Panc1 (cell line): ENCODE measurements around the gene INTS6. TPM values are rescaled to one million over a fixed set of nuclear protein-coding genes. Genes with fewer than 3 reads are reported as not detected.

Experiments
- ATAC-seq: fragments of 200-7000 bp; cut with Tn5 transposase; 2 replicates; pipeline ENCODE4 v1.9.1; 2020; ENCODE audit warnings: mild to moderate bottlenecking, moderate library complexity
- BruUV-seq: library from RNA; stranded (reverse); fragments of 400-500 nt; replicated peaks from 2 replicates; lab custom pipeline; 2021; lab: Mats Ljungman, UMichigan
- CTCF ChIA-PET: fragments of 300-600 bp; sonication (Branson Sonifier 250); formaldehyde crosslinking; loops from one replicate; lab custom pipeline; 2022; ENCODE audit warnings: antibody characterized with exemption; lab: Charles Lee
- POLR2A ChIA-PET: fragments of 300-600 bp; sonication (Branson Sonifier 250); formaldehyde crosslinking; loops from one replicate; lab custom pipeline; 2022; ENCODE audit warnings: antibody characterized with exemption; lab: Charles Lee
- DNase-seq: peaks from one replicate; pipeline ENCODE4 v3.0.0-alpha.2; 2010; ENCODE audit warnings: low read depth, low spot score
- H3K27ac ChIP-seq: 2 replicates; pipeline ENCODE4 v1.5.1; 2011; ENCODE audit warnings: mild to moderate bottlenecking, low read length, inconsistent platforms
- H3K27me3 ChIP-seq: fragments of 200-500 bp; sonication (Bioruptor generic); 2 replicates; pipeline ENCODE4 v1.6.0; 2014; ENCODE audit warnings: low read length, inconsistent platforms; ENCODE audit not compliant: control insufficient read depth, insufficient read depth
- H3K36me3 ChIP-seq: fragments of 200-500 bp; sonication (Bioruptor generic); 2 replicates; pipeline ENCODE4 v1.5.1; 2014; ENCODE audit warnings: inconsistent platforms, mild to moderate bottlenecking, low read length, moderate library complexity; ENCODE audit not compliant: control insufficient read depth, insufficient read depth
- H3K4me1 ChIP-seq: 2 replicates; pipeline ENCODE4 v1.5.1; 2011; ENCODE audit warnings: inconsistent platforms, mild to moderate bottlenecking, low read length, moderate library complexity; ENCODE audit not compliant: control insufficient read depth, insufficient read depth
- H3K4me3 ChIP-seq, 2 experiments: 2 replicates each; pipeline ENCODE4 v1.5.1; 2011 to 2012; ENCODE audit warnings: low read depth in 2 of 2, low read length in 2 of 2, mild to moderate bottlenecking in 2 of 2, inconsistent platforms in 1 of 2, moderate library complexity in 1 of 2
- H3K9me3 ChIP-seq: fragments of 200-500 bp; sonication (Bioruptor generic); 2 replicates; pipeline ENCODE4 v1.5.1; 2014; ENCODE audit warnings: low read depth, mild to moderate bottlenecking, inconsistent platforms, low read length, moderate library complexity; ENCODE audit not compliant: control insufficient read depth, insufficient read depth
- CTCF ChIP-seq: fragments of 450-650 bp; IDR thresholded peaks from 2 replicates; pipeline ENCODE4 v1.5.1; 2017; ENCODE audit warnings: mild to moderate bottlenecking
- POLR2AphosphoS5 ChIP-seq: IDR thresholded peaks from 2 replicates; pipeline ENCODE4 v1.6.1; 2012; ENCODE audit warnings: mild to moderate bottlenecking, low read depth, low read length, moderate library complexity
- REST ChIP-seq, 2 experiments: IDR thresholded peaks; 2 replicates each; pipeline ENCODE4 v1.6.1; 2011 to 2012; ENCODE audit warnings: low read depth in 2 of 2, control low read depth in 1 of 2, low read length in 1 of 2, mild to moderate bottlenecking in 1 of 2, moderate library complexity in 1 of 2; ENCODE audit not compliant: insufficient read depth in 1 of 2
- SIN3A ChIP-seq: IDR thresholded peaks from 2 replicates; pipeline ENCODE4 v1.6.1; 2012; ENCODE audit warnings: low read depth, mild to moderate bottlenecking, low read length, moderate library complexity, borderline replicate concordance; ENCODE audit not compliant: insufficient read depth
- TCF7L2 ChIP-seq: IDR thresholded peaks from 2 replicates; pipeline ENCODE4 v1.6.1; 2011; ENCODE audit warnings: mild to moderate bottlenecking, low read depth, low read length, inconsistent platforms
- in situ Hi-C: cut with HindIII; loops from 2 replicates; pipeline ENCODE4 v1.10.0; 2016; ENCODE audit warnings: low sequenced_read_pairs, low pct_unique_long_range_greater_than_20kb
- intact Hi-C: fragments of 100-400 bp; cut with micrococcal nuclease; formaldehyde crosslinking; loops from one replicate; pipeline ENCODE4 v1.10.0; 2022; ENCODE audit not compliant: unreplicated experiment
- total RNA-seq: library from RNA; stranded (reverse); gene quantifications from one replicate; pipeline ENCODE4 v1.2.1, GENCODE V29; 2021; ENCODE audit not compliant: unreplicated experiment

INTS6 gene
- total RNA-seq, 1 experiment from 2014 or later, result 33.2 TPM

GRCh38 chr13:51396352-51396751, 56.5 kb downstream of the INTS6 start:
- Histone ChIP-seq H3K27ac (no peak overlapping the region), H3K36me3 (no peaks in the 10 kb centered on the region; the same call in 1 of the 2 replicates), H3K9me3 (no peaks in the 10 kb centered on the region), H3K27me3 (no peaks in the 10 kb centered on the region), H3K4me1 (0 out of 2 replicates have a peak, but pooled peaks cover 2% of the 10 kb centered on the region), H3K4me3 (no peak overlapping the region)
- ChIA-PET POLR2A (no interaction called here), CTCF (no interaction called here)
- DNase-seq (no peak), ATAC-seq (no peak)
- in situ Hi-C loops, result no loop called here
- BruUV-seq, result no TSS peak
- no peak for TF ChIP-seq SIN3A
- no peak for TF ChIP-seq POLR2AphosphoS5
- intact Hi-C loops, result no loop called here

GRCh38 chr13:51394724-51395123, 58.1 kb downstream of the INTS6 start:
- ATAC-seq (no peak), DNase-seq (no peak)
- no TSS peak for BruUV-seq
- no peak for TF ChIP-seq CTCF
- TF ChIP-seq SIN3A, result no peak
- TF ChIP-seq REST (IDR thresholded peaks at IDR 0.05; ENCODE audit: insufficient read depth in 1 of 2, low read depth in 2 of 2, low read length in 1 of 2), result no peak
- TF ChIP-seq TCF7L2, result no peak
- no peak for TF ChIP-seq POLR2AphosphoS5
- POLR2A ChIA-PET, result no interaction called here
- Histone ChIP-seq H3K4me3 (no peak overlapping the region), H3K36me3 (peaks cover 2% of the 10 kb centered on the region; the same call in 1 of the 2 replicates), H3K4me1 (0 out of 2 replicates have a peak, but pooled peaks cover 2% of the 10 kb centered on the region), H3K9me3 (no peaks in the 10 kb centered on the region), H3K27me3 (no peaks in the 10 kb centered on the region), H3K27ac (no peak overlapping the region)
- intact Hi-C loops (no loop called here), in situ Hi-C loops (no loop called here)
- CTCF ChIA-PET, result no interaction called here

- ATAC-seq (no peak), DNase-seq (no peak)
- TF ChIP-seq SIN3A, result no peak
- no peak for TF ChIP-seq REST (IDR thresholded peaks at IDR 0.05; ENCODE audit: insufficient read depth in 1 of 2, low read depth in 2 of 2, low read length in 1 of 2)
- TF ChIP-seq TCF7L2, result no peak
- no peak for TF ChIP-seq POLR2AphosphoS5
- no peak for TF ChIP-seq CTCF
- no TSS peak for BruUV-seq
- intact Hi-C loops, result no loop called here
- in situ Hi-C loops, result no loop called here
- Histone ChIP-seq H3K9me3 (no peaks in the 10 kb centered on the region), H3K27ac (no peak overlapping the region), H3K27me3 (no peaks in the 10 kb centered on the region), H3K36me3 (peaks cover 15% of the 10 kb centered on the region; the same call in 1 of the 2 replicates), H3K4me3 (no peak overlapping the region), H3K4me1 (no peaks in the 10 kb centered on the region)
- CTCF ChIA-PET, result no interaction called here
- POLR2A ChIA-PET, result no interaction called here
Observed at GRCh38 chr13:51385114-51385513, 67.7 kb downstream of the INTS6 start.
